ENCODE measurements around the gene C6orf89. TPM values are rescaled to one million over a fixed set of nuclear protein-coding genes. Genes with fewer than 3 reads are reported as not detected.

The C6orf89 gene
- total RNA-seq, 1 experiment from 2014 or later = 32.9 TPM

- peak overlapping the region; percentile 3; the same call in 1 of the 2 replicates for H3K4me2 ChIP-seq (ENCODE audit: low read length)
- ATAC-seq (peak; percentile 15; the same call in 1 of the 2 replicates), DNase-seq (ENCODE audit: low read depth, low spot score) (no peak)
- no peak overlapping the region for H3K9ac ChIP-seq (ENCODE audit: low read length)
- intact Hi-C loops (cut with micrococcal nuclease) = no loop called here
- POLR2A ChIA-PET = no interaction called here
- TF ChIP-seq ATF3 (IDR thresholded peaks at IDR 0.05) (no peak), CTCF (IDR thresholded peaks at IDR 0.05 in 2 of 3, conservative IDR thresholded peaks at IDR 0.05 in 1 of 3; ENCODE audit: borderline replicate concordance in 1 of 3, insufficient read depth in 1 of 3, low read depth in 2 of 3, low read length in 2 of 3) (no peak), SIN3A (IDR thresholded peaks at IDR 0.05; ENCODE audit: low read depth) (no peak), ZNF274 (IDR thresholded peaks at IDR 0.05; ENCODE audit: low read depth, low read length) (no peak), CEBPB (IDR thresholded peaks at IDR 0.05; ENCODE audit: low read depth) (no peak), ZBTB33 (IDR thresholded peaks at IDR 0.05; ENCODE audit: extremely low read depth, insufficient replicate concordance, low read length) (no peak), REST (IDR thresholded peaks at IDR 0.05; ENCODE audit: low read depth) (no peak), SRF (IDR thresholded peaks at IDR 0.05; ENCODE audit: low read depth) (no peak), ZFX (IDR thresholded peaks at IDR 0.05) (no peak), EZH2phosphoT487 (IDR thresholded peaks at IDR 0.05; ENCODE audit: borderline replicate concordance) (no peak), MAX (IDR thresholded peaks at IDR 0.05) (no peak), ELF1 (IDR thresholded peaks at IDR 0.05; ENCODE audit: borderline replicate concordance, low read depth) (no peak), POLR2A (IDR thresholded peaks at IDR 0.05; ENCODE audit: borderline replicate concordance, extremely low read depth, insufficient read depth, insufficient read length) (no peak), YY1 (IDR thresholded peaks at IDR 0.05; ENCODE audit: extremely low read depth, insufficient replicate concordance, low read depth, low read length) (no peak), TCF7L2 (IDR thresholded peaks at IDR 0.05; ENCODE audit: borderline replicate concordance, extremely low read depth, insufficient read depth, insufficient read length) (no peak), EZH2 (IDR thresholded peaks at IDR 0.05) (no peak)
- H4K20me1 ChIP-seq (ENCODE audit: insufficient read depth) = no peaks in the 10 kb centered on the region
- peaks cover 4 to 12% of the 10 kb centered on the region in 2 experiments; a peak in 1 of 4 replicates for H3K36me3 ChIP-seq (ENCODE audit: control insufficient read depth in 1 of 2, insufficient read depth in 2 of 2, low read length in 2 of 2)
- no peak overlapping the region; the same call in 1 of the 2 replicates for H3K27ac ChIP-seq (ENCODE audit: low read depth, low read length)
- CTCF ChIA-PET = interaction anchor here (0.5 to 1.3 kb wide), 2 partner anchors 198 to 247 kb away, joined by 3 read pairs; no protein-coding TSS in a partner anchor
- no TSS peak for BruUV-seq (replicated peaks)
- H3K4me1 ChIP-seq (ENCODE audit: control insufficient read depth in 1 of 2, insufficient read depth in 2 of 2, low read length in 2 of 2) = peaks cover 15 to 42% of the 10 kb centered on the region in 2 experiments
- RAD21 ChIA-PET (ENCODE audit: low non-redundant PET in 1 of 2, low total read pairs in 2 of 2, uncharacterized antibody in 2 of 2, unreplicated experiment in 2 of 2) = no interaction called here
- H3K4me3 ChIP-seq (replicated peaks in 1 of 2; ENCODE audit: low read depth in 1 of 2, low read length in 2 of 2) = no peak overlapping the region
- no peak overlapping the region for H2AFZ ChIP-seq (ENCODE audit: low read depth, low read length, poor library complexity, severe bottlenecking)
- H3K9me3 ChIP-seq (ENCODE audit: control insufficient read depth in 1 of 2, insufficient read depth in 1 of 2, low read depth in 1 of 2, low read length in 2 of 2) = no peaks in the 10 kb centered on the region
- no peaks in the 10 kb centered on the region for H3K9me2 ChIP-seq (ENCODE audit: insufficient read depth)
- H3K79me2 ChIP-seq (ENCODE audit: insufficient read depth, low read length) = no peaks in the 10 kb centered on the region
- H3K27me3 ChIP-seq (ENCODE audit: insufficient read depth, low read length) = no peaks in the 10 kb centered on the region
Observed at GRCh38 chr6:36963451-36964290, 77.9 kb downstream of the C6orf89 start.

Measured in HCT116 (cell line).